Smooth muscle cell (in vitro differentiated cells): ENCODE data around the gene ZBTB25. TPM values are rescaled to one million over a fixed set of nuclear protein-coding genes. Genes with fewer than 3 reads are reported as not detected.

Experiments
- DNase-seq: peaks from one replicate; lab custom pipeline; 2025; ENCODE audit not compliant: unreplicated experiment; lab: John Stamatoyannopoulos, UW
- H2AFZ ChIP-seq: fragments of 200-600 bp; sonication (generic); 2 replicates; pipeline ENCODE4 v1.6.0; 2016; ENCODE audit warnings: antibody characterized with exemption, low read depth, mild to moderate bottlenecking
- H3F3A ChIP-seq: fragments of 200-600 bp; sonication (generic); 2 replicates; pipeline ENCODE4 v1.6.0; 2017; ENCODE audit warnings: antibody characterized with exemption, low read depth
- H3K27ac ChIP-seq: fragments of 200-600 bp; sonication (generic); 2 replicates; pipeline ENCODE4 v1.5.1; 2016; ENCODE audit warnings: low read depth, mild to moderate bottlenecking
- H3K27me3 ChIP-seq: fragments of 200-600 bp; sonication (generic); 2 replicates; pipeline ENCODE4 v1.6.1; 2016; ENCODE audit warnings: low read depth, mild to moderate bottlenecking
- H3K36me3 ChIP-seq: fragments of 200-600 bp; sonication (generic); 2 replicates; pipeline ENCODE4 v1.5.1; 2016; ENCODE audit warnings: low read depth
- H3K4me1 ChIP-seq: fragments of 200-600 bp; sonication (generic); 2 replicates; pipeline ENCODE4 v1.5.1; 2016; ENCODE audit warnings: low read depth
- H3K4me2 ChIP-seq: fragments of 200-600 bp; sonication (generic); 2 replicates; pipeline ENCODE4 v1.6.0; 2016; ENCODE audit warnings: mild to moderate bottlenecking
- H3K4me3 ChIP-seq: fragments of 200-600 bp; sonication (generic); 2 replicates; pipeline ENCODE4 v1.5.1; 2016; ENCODE audit warnings: mild to moderate bottlenecking
- H3K79me2 ChIP-seq: fragments of 200-600 bp; sonication (generic); 2 replicates; pipeline ENCODE4 v1.6.0; 2016; ENCODE audit warnings: low read depth, mild to moderate bottlenecking
- H3K9ac ChIP-seq: fragments of 200-600 bp; sonication (generic); 2 replicates; pipeline ENCODE4 v1.6.0; 2016; ENCODE audit warnings: low read depth
- H3K9me3 ChIP-seq: fragments of 200-600 bp; sonication (generic); replicated peaks from 2 replicates; pipeline ENCODE4 v1.5.1; 2016; ENCODE audit warnings: low read depth
- H4K20me1 ChIP-seq: fragments of 200-600 bp; sonication (generic); 2 replicates; pipeline ENCODE4 v1.6.0; 2016; ENCODE audit warnings: low read depth
- CTCF ChIP-seq: fragments of 200-600 bp; sonication (generic); IDR thresholded peaks from 2 replicates; pipeline ENCODE4 v1.5.1; 2017; ENCODE audit warnings: borderline replicate concordance, mild to moderate bottlenecking, antibody characterized with exemption; ENCODE audit not compliant: insufficient read depth, poor library complexity, severe bottlenecking
- WGBS: methylation state at CpG from one replicate; pipeline ENCODE4 v1.1.7; 2016; ENCODE audit warnings: low lambda C conversion rate; 5-methylcytosine and 5-hydroxymethylcytosine counted together
- polyA plus RNA-seq: library from polyadenylated mRNA; unstranded; fragments of >200 nt; fragmentation: Nextera tagmentation; extraction: Ambion mirVana; gene quantifications from 2 replicates; pipeline ENCODE4 v1.2.1, GENCODE V29; 2016
- total RNA-seq: library from RNA; depleted of rRNA; stranded (reverse); fragments of >200 nt; gene quantifications from 2 replicates; pipeline ENCODE4 v1.2.3, GENCODE V29; 2014

The ZBTB25 gene
- total and polyA plus RNA-seq, 2 experiments from 2014 or later: 6.9 to 12.5 TPM

- H3K36me3 ChIP-seq: no peaks in the 10 kb centered on the region
- H4K20me1 ChIP-seq: peaks cover 99% of the 10 kb centered on the region
- 97% methylated on average over 1 of the region's 1 CpG for WGBS
These were observed 13.3 kb upstream of the ZBTB25 start for GRCh38 chr14:64516969-64517368.

GRCh38 chr14:64515053-64515452 lies 11.4 kb upstream of the ZBTB25 start:
- Histone ChIP-seq H3K4me2 (peak overlapping the region; percentile 6), H4K20me1 (peaks cover 99% of the 10 kb centered on the region), H3K36me3 (no peaks in the 10 kb centered on the region), H3K9me3 (no peaks in the 10 kb centered on the region), H3K4me1 (no peaks in the 10 kb centered on the region), H3K27ac (peak overlapping the region; percentile 33), H3K27me3 (no peaks in the 10 kb centered on the region), H3F3A (peaks cover 8% of the 10 kb centered on the region), H3K4me3 (no peak overlapping the region), H3K9ac (no peak overlapping the region), H3K79me2 (peaks cover 100% of the 10 kb centered on the region), H2AFZ (no peak overlapping the region)
- WGBS: 71% methylated on average over 1 of the region's 1 CpG
- TF ChIP-seq CTCF: no peak
- DNase-seq: no peak

More at GRCh38 chr14:64516969-64517368, 13.3 kb upstream of the ZBTB25 start:
- no peak for DNase-seq
- peak overlapping the region; percentile 21 for H3K27ac ChIP-seq
- no peak overlapping the region for H3K4me3 ChIP-seq
- TF ChIP-seq CTCF: no peak
- no peaks in the 10 kb centered on the region for H3K27me3 ChIP-seq
- H3F3A ChIP-seq: peaks cover 24% of the 10 kb centered on the region
- no peaks in the 10 kb centered on the region for H3K4me1 ChIP-seq
- H3K4me2 ChIP-seq: no peak overlapping the region
- H3K79me2 ChIP-seq: peaks cover 100% of the 10 kb centered on the region
- no peaks in the 10 kb centered on the region for H3K9me3 ChIP-seq
- H2AFZ ChIP-seq: no peak overlapping the region
- H3K9ac ChIP-seq: no peak overlapping the region

- DNase-seq: no peak
- Histone ChIP-seq H3K4me3 (no peak overlapping the region), H3K36me3 (no peaks in the 10 kb centered on the region), H3F3A (peaks cover 11% of the 10 kb centered on the region), H4K20me1 (peaks cover 100% of the 10 kb centered on the region), H3K27ac (no peak overlapping the region), H2AFZ (no peak overlapping the region), H3K4me1 (peaks cover 11% of the 10 kb centered on the region), H3K79me2 (peaks cover 100% of the 10 kb centered on the region), H3K9me3 (no peaks in the 10 kb centered on the region), H3K4me2 (no peak overlapping the region), H3K9ac (no peak overlapping the region), H3K27me3 (no peaks in the 10 kb centered on the region)
- 92% methylated on average over 2 of the region's 2 CpGs for WGBS
- no peak for TF ChIP-seq CTCF
These were observed 9.6 kb upstream of the ZBTB25 start for GRCh38 chr14:64513271-64513670.

GRCh38 chr14:64510825-64511671 lies 7.4 kb upstream of the ZBTB25 start:
- H3K36me3 ChIP-seq: no peaks in the 10 kb centered on the region

More at GRCh38 chr14:64510825-64511671, 7.4 kb upstream of the ZBTB25 start:
- no peak for DNase-seq
- Histone ChIP-seq H3K4me2 (peak overlapping the region; percentile 61), H2AFZ (no peak overlapping the region), H3K79me2 (peaks cover 100% of the 10 kb centered on the region), H3K9me3 (no peaks in the 10 kb centered on the region), H3K4me1 (peaks cover 29% of the 10 kb centered on the region), H3K27ac (peak overlapping the region; percentile 100), H3K4me3 (no peak overlapping the region), H3K9ac (no peak overlapping the region), H4K20me1 (peaks cover 100% of the 10 kb centered on the region), H3F3A (peaks cover 9% of the 10 kb centered on the region), H3K27me3 (no peaks in the 10 kb centered on the region)
- WGBS: 26% methylated on average over 4 of the region's 4 CpGs
- peak; percentile 93 for TF ChIP-seq CTCF
